Myocyte (in vitro differentiated cells): ENCODE measurements around the gene ERVV-1. TPM values are rescaled to one million over a fixed set of nuclear protein-coding genes. Genes with fewer than 3 reads are reported as not detected.
"Not testable (repeated sequence)": the region's sequence is repeated elsewhere in the genome, so short reads cannot be mapped to it uniquely, and the experiment has no call there.

Experiments
- DNase-seq: peaks from one replicate; pipeline ENCODE4 v3.0.0-alpha.2; 2012; ENCODE audit warnings: low read depth
- polyA plus RNA-seq: library from polyadenylated mRNA; unstranded; fragments of >200 nt; gene quantifications from one replicate; pipeline ENCODE4 v1.2.1, GENCODE V29; 2012; ENCODE audit warnings: missing spikeins
- total RNA-seq: library from RNA; depleted of rRNA; stranded (reverse); fragments of >200 nt; gene quantifications from 2 replicates; pipeline ENCODE4 v1.2.3, GENCODE V29; 2014

The ERVV-1 gene
- total RNA-seq: not detected in 2 replicates
- polyA plus RNA-seq: 0.04 TPM

GRCh38 chr19:53013621-53014020 lies at the start of gene ERVV-1:
TSS of gene ERVV-1 (plus strand) at chr19:53013921. CDS start at chr19:53014091, 170 bp downstream.
- no peak for DNase-seq

GRCh38 chr19:52967772-52968171 lies 45.9 kb upstream of the ERVV-1 start:
- no peak for DNase-seq

- no peak for DNase-seq
Observed at GRCh38 chr19:52981329-52981728, 32.4 kb upstream of the ERVV-1 start.

- not testable (repeated sequence) for DNase-seq
Observed at GRCh38 chr19:52983167-52983566, 30.6 kb upstream of the ERVV-1 start.

GRCh38 chr19:52987221-52987620 lies 26.5 kb upstream of the ERVV-1 start:
- no peak for DNase-seq

- DNase-seq: no peak
Observed at GRCh38 chr19:52988506-52988905, 25.2 kb upstream of the ERVV-1 start.

GRCh38 chr19:52990759-52991418 lies 22.8 kb upstream of the ERVV-1 start:
- DNase-seq: no peak

GRCh38 chr19:52991484-52991883 lies 22.2 kb upstream of the ERVV-1 start:
- peak; percentile 27 for DNase-seq

- DNase-seq: no peak
Observed at GRCh38 chr19:52992109-52993004, 21.4 kb upstream of the ERVV-1 start.

- peak; percentile 8 for DNase-seq
Observed at GRCh38 chr19:52993342-52994178, 20.2 kb upstream of the ERVV-1 start.

- no peak for DNase-seq
Observed at GRCh38 chr19:52995711-52996110, 18.0 kb upstream of the ERVV-1 start.

- DNase-seq: no peak
Observed at GRCh38 chr19:52997975-52998374, 15.7 kb upstream of the ERVV-1 start.

GRCh38 chr19:53002479-53002878 lies 11.2 kb upstream of the ERVV-1 start:
- no peak for DNase-seq

GRCh38 chr19:53004242-53004641 lies 9.5 kb upstream of the ERVV-1 start:
- DNase-seq: no peak

- DNase-seq: no peak
Observed at GRCh38 chr19:53007200-53007599, 6.5 kb upstream of the ERVV-1 start.

GRCh38 chr19:53007606-53008005 lies 6.1 kb upstream of the ERVV-1 start:
- DNase-seq: no peak

GRCh38 chr19:53008061-53008778 lies 5.5 kb upstream of the ERVV-1 start:
- DNase-seq: no peak

- no peak for DNase-seq
Observed at GRCh38 chr19:53010494-53010893, 3.2 kb upstream of the ERVV-1 start.

GRCh38 chr19:53012006-53012405 lies 1.7 kb upstream of the ERVV-1 start:
- no peak for DNase-seq

GRCh38 chr19:53015159-53015558 lies 1.4 kb downstream of the ERVV-1 start:
- no peak for DNase-seq

- no peak for DNase-seq
Observed at GRCh38 chr19:53015730-53016129, 2.0 kb downstream of the ERVV-1 start.
